Smooth muscle cell (in vitro differentiated cells): ENCODE measurements around the gene MGAT5. TPM values are rescaled to one million over a fixed set of nuclear protein-coding genes. Genes with fewer than 3 reads are reported as not detected.
A peak's percentile ranks its signal among the peaks of the same experiment; 100 is the strongest.

Experiments used
- DNase-seq: peaks from one replicate; lab custom pipeline; 2025; ENCODE audit not compliant: unreplicated experiment; lab: John Stamatoyannopoulos, UW
- H2AFZ ChIP-seq: fragments of 200-600 bp; sonication (generic); 2 replicates; pipeline ENCODE4 v1.6.0; 2016; ENCODE audit warnings: antibody characterized with exemption, low read depth, mild to moderate bottlenecking
- H3F3A ChIP-seq: fragments of 200-600 bp; sonication (generic); 2 replicates; pipeline ENCODE4 v1.6.0; 2017; ENCODE audit warnings: antibody characterized with exemption, low read depth
- H3K27ac ChIP-seq: fragments of 200-600 bp; sonication (generic); 2 replicates; pipeline ENCODE4 v1.5.1; 2016; ENCODE audit warnings: low read depth, mild to moderate bottlenecking
- H3K27me3 ChIP-seq: fragments of 200-600 bp; sonication (generic); 2 replicates; pipeline ENCODE4 v1.6.1; 2016; ENCODE audit warnings: low read depth, mild to moderate bottlenecking
- H3K36me3 ChIP-seq: fragments of 200-600 bp; sonication (generic); 2 replicates; pipeline ENCODE4 v1.5.1; 2016; ENCODE audit warnings: low read depth
- H3K4me1 ChIP-seq: fragments of 200-600 bp; sonication (generic); 2 replicates; pipeline ENCODE4 v1.5.1; 2016; ENCODE audit warnings: low read depth
- H3K4me2 ChIP-seq: fragments of 200-600 bp; sonication (generic); 2 replicates; pipeline ENCODE4 v1.6.0; 2016; ENCODE audit warnings: mild to moderate bottlenecking
- H3K4me3 ChIP-seq: fragments of 200-600 bp; sonication (generic); 2 replicates; pipeline ENCODE4 v1.5.1; 2016; ENCODE audit warnings: mild to moderate bottlenecking
- H3K79me2 ChIP-seq: fragments of 200-600 bp; sonication (generic); 2 replicates; pipeline ENCODE4 v1.6.0; 2016; ENCODE audit warnings: low read depth, mild to moderate bottlenecking
- H3K9ac ChIP-seq: fragments of 200-600 bp; sonication (generic); 2 replicates; pipeline ENCODE4 v1.6.0; 2016; ENCODE audit warnings: low read depth
- H3K9me3 ChIP-seq: fragments of 200-600 bp; sonication (generic); replicated peaks from 2 replicates; pipeline ENCODE4 v1.5.1; 2016; ENCODE audit warnings: low read depth
- H4K20me1 ChIP-seq: fragments of 200-600 bp; sonication (generic); 2 replicates; pipeline ENCODE4 v1.6.0; 2016; ENCODE audit warnings: low read depth
- WGBS: methylation state at CpG from one replicate; pipeline ENCODE4 v1.1.7; 2016; ENCODE audit warnings: low lambda C conversion rate; 5-methylcytosine and 5-hydroxymethylcytosine counted together
- polyA plus RNA-seq: library from polyadenylated mRNA; unstranded; fragments of >200 nt; fragmentation: Nextera tagmentation; extraction: Ambion mirVana; gene quantifications from 2 replicates; pipeline ENCODE4 v1.2.1, GENCODE V29; 2016
- total RNA-seq: library from RNA; depleted of rRNA; stranded (reverse); fragments of >200 nt; gene quantifications from 2 replicates; pipeline ENCODE4 v1.2.3, GENCODE V29; 2014
- TF ChIP-seq, protein P1 (sequence below): fragments of 200-600 bp; sonication (generic); IDR thresholded peaks from 2 replicates; pipeline ENCODE4 v1.5.1; 2017; ENCODE audit warnings: borderline replicate concordance, mild to moderate bottlenecking, antibody characterized with exemption; ENCODE audit not compliant: insufficient read depth, poor library complexity, severe bottlenecking

The MGAT5 gene
- total and polyA plus RNA-seq, 2 experiments from 2014 or later, result 4.5 to 33.8 TPM

DNA sequence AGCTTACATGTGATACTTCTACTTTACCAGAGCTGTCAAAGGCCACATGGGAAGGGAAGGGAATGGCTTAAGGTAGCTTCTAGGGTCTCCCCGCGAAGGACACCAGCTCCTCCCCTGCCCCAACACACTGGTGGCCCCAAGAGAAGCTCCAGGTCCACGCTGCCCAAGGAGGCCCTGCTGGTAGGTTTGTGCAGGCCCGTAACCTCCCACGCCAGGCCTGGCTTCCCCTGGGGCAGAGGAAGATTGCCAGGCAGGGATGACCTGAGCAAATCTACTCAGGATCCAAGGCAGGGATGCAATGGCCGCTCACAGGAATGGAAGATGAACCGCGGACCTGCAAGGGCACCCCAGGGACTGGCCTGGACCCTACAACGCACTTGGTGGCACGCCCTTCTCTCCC is 205.1 kb downstream of the MGAT5 start:
- no peaks in the 10 kb centered on the region for H4K20me1 ChIP-seq
- no peaks in the 10 kb centered on the region for H3K27me3 ChIP-seq
- H3K27ac ChIP-seq, result no peak overlapping the region
- no peak overlapping the region for H2AFZ ChIP-seq
- 95% methylated on average over 10 of the region's 10 CpGs for WGBS
- H3K4me2 ChIP-seq, result no peak overlapping the region
- no peak overlapping the region for H3K4me3 ChIP-seq
- H3F3A ChIP-seq, result no peaks in the 10 kb centered on the region
- no peak overlapping the region for H3K9ac ChIP-seq
- H3K79me2 ChIP-seq, result no peaks in the 10 kb centered on the region
- no peak for DNase-seq
- no peaks in the 10 kb centered on the region for H3K36me3 ChIP-seq
- no peaks in the 10 kb centered on the region for H3K9me3 ChIP-seq
- TF ChIP-seq, protein P1, sequence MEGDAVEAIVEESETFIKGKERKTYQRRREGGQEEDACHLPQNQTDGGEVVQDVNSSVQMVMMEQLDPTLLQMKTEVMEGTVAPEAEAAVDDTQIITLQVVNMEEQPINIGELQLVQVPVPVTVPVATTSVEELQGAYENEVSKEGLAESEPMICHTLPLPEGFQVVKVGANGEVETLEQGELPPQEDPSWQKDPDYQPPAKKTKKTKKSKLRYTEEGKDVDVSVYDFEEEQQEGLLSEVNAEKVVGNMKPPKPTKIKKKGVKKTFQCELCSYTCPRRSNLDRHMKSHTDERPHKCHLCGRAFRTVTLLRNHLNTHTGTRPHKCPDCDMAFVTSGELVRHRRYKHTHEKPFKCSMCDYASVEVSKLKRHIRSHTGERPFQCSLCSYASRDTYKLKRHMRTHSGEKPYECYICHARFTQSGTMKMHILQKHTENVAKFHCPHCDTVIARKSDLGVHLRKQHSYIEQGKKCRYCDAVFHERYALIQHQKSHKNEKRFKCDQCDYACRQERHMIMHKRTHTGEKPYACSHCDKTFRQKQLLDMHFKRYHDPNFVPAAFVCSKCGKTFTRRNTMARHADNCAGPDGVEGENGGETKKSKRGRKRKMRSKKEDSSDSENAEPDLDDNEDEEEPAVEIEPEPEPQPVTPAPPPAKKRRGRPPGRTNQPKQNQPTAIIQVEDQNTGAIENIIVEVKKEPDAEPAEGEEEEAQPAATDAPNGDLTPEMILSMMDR, result no peak
- H3K4me1 ChIP-seq, result no peaks in the 10 kb centered on the region

DNA sequence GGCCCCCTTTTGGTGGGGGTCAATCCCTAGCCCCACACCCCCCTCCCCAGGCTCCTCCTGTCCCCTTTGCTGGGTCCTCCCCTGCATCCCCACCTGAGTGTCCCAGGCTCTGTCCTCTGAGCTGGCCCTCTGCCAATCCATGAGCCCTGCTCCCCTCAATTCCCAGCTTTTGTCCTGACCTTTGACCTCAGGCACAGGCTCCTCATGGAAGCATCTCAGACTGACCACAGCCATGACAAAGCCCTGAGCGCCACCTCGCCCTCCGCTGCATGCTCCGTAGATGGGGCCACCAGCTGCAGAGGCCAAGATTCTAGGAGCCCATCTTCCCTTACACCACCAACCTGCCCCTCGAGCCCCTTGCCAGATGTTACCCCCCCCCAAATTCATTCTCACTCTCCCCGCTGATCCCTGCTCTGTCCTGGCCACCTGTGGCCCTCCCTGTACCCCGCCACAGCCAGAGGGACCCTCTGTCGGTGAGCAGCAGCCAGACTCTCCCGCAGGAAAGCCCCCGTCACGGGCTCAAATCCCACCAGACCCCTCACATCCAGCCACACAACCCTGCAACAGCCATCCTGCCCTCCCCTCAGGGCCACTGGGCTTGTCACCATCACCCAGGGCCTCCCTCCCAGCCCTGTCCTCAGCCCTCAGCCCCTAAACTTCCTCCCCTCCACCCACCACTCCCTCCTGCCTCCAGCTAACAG is 206.0 kb downstream of the MGAT5 start:
- Histone ChIP-seq H4K20me1 (no peaks in the 10 kb centered on the region), H3K27me3 (no peaks in the 10 kb centered on the region), H3K4me3 (no peak overlapping the region), H3K9me3 (no peaks in the 10 kb centered on the region), H3K4me1 (no peaks in the 10 kb centered on the region), H3F3A (no peaks in the 10 kb centered on the region), H3K36me3 (no peaks in the 10 kb centered on the region), H3K9ac (no peak overlapping the region), H3K4me2 (no peak overlapping the region), H3K27ac (no peak overlapping the region), H2AFZ (no peak overlapping the region), H3K79me2 (no peaks in the 10 kb centered on the region)
- no peak for DNase-seq
- WGBS, result 94% methylated on average over 11 of the region's 11 CpGs
- TF ChIP-seq, protein P1, result no peak

DNA sequence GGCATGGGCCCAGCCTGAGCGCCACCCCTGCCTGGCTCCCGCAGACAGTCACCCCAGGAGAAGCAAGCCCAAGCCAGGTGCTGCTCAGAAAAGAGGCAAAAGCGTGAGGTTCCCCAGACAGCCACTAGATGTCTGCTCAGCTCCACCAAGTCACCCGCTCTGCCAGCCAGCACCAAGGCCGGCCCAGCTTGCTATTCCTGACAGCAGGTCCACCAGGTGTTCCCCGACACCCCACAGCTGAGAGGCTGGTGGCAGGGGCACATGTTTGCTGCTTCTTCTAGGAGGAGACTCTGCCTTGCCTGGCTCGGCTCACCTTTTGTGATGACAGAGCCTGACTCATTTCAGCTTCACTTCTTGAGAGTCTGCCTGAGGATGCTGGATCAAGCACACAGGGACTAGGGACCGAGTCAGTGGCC is 206.7 kb downstream of the MGAT5 start:
- TF ChIP-seq, protein P1, result peak; percentile 52
- no peaks in the 10 kb centered on the region for H3F3A ChIP-seq
- 50% methylated on average over 8 of the region's 8 CpGs for WGBS
- no peak overlapping the region for H3K9ac ChIP-seq
- H3K9me3 ChIP-seq, result no peaks in the 10 kb centered on the region
- no peak overlapping the region for H3K4me2 ChIP-seq
- H2AFZ ChIP-seq, result no peak overlapping the region
- no peaks in the 10 kb centered on the region for H3K27me3 ChIP-seq
- DNase-seq, result no peak
- no peak overlapping the region for H3K4me3 ChIP-seq
- H3K4me1 ChIP-seq, result no peaks in the 10 kb centered on the region
- H3K79me2 ChIP-seq, result no peaks in the 10 kb centered on the region
- no peaks in the 10 kb centered on the region for H4K20me1 ChIP-seq
- no peaks in the 10 kb centered on the region for H3K36me3 ChIP-seq
- H3K27ac ChIP-seq, result no peak overlapping the region

DNA sequence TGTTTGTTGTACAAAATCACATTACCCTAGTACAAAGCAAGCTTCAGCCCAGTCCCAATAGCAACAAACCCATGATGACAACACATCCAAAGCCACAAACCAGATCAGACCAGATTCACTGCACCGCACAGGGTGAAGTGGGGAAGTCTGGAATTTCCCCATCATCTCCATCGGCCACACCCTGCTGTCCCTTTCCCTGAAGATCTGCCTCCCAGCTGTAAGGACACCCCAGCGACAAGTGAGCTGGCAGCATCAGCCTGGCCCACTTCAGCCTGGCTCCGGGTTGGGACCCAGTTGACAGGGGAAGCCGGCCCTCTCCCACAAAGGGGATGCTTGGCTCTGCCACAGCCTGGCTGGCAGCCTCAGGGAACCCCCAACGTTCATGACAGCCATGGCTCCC is 207.6 kb downstream of the MGAT5 start:
- TF ChIP-seq, protein P1, result no peak
- WGBS, result 77% methylated on average over 6 of the region's 6 CpGs
- H3K79me2 ChIP-seq, result no peaks in the 10 kb centered on the region
- H3K27ac ChIP-seq, result no peak overlapping the region
- H4K20me1 ChIP-seq, result no peaks in the 10 kb centered on the region
- no peaks in the 10 kb centered on the region for H3K9me3 ChIP-seq
- H3K9ac ChIP-seq, result no peak overlapping the region
- no peak overlapping the region for H3K4me3 ChIP-seq
- H2AFZ ChIP-seq, result no peak overlapping the region
- no peaks in the 10 kb centered on the region for H3K4me1 ChIP-seq
- no peaks in the 10 kb centered on the region for H3K27me3 ChIP-seq
- no peak overlapping the region for H3K4me2 ChIP-seq
- DNase-seq, result no peak
- H3F3A ChIP-seq, result no peaks in the 10 kb centered on the region
- no peaks in the 10 kb centered on the region for H3K36me3 ChIP-seq
